ENCODE data around the gene TNFAIP8. TPM values are rescaled to one million over a fixed set of nuclear protein-coding genes. Genes with fewer than 3 reads are reported as not detected.

Gene TNFAIP8
- total and polyA plus RNA-seq, 11 donors: 3.6 to 30.8 (median 12.6) TPM

DNA sequence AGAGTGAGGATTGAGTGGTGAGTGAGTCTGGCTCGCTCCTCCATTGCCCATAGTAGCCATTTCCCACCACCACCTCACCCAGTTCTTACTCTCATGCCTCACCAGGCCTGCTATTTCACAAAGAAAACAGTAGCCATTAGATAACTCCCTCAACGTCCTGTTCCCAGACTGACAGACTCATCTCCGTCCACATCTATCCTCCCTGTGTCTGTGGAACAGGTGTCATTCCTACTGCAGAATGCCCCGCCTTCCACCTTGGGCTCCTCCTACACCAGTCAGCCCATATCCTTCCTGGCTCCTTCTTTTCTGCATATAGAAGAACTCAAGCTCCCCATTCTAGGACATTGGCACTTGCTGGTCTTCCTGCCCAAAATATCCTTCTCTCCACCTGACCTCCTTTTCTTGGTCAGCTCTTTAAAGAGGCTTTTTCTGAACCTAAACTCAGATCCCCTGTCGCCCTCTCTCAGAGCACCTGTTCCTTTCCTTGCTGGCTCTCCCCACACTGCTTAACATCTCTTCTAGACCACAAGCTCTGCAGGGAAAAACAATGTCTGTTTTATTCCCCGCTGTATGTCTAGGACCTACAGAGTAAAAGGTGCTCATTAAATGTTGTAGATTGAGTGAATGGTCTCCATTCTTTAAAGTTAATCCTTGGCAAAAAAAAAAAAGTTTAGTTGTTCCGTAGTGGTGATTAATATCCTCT is 3.2 kb downstream of the TNFAIP8 start:
- WGBS, 4 donors: 75 to 91% (median 85%) methylated on average over 7 of the region's 7 CpGs

DNA sequence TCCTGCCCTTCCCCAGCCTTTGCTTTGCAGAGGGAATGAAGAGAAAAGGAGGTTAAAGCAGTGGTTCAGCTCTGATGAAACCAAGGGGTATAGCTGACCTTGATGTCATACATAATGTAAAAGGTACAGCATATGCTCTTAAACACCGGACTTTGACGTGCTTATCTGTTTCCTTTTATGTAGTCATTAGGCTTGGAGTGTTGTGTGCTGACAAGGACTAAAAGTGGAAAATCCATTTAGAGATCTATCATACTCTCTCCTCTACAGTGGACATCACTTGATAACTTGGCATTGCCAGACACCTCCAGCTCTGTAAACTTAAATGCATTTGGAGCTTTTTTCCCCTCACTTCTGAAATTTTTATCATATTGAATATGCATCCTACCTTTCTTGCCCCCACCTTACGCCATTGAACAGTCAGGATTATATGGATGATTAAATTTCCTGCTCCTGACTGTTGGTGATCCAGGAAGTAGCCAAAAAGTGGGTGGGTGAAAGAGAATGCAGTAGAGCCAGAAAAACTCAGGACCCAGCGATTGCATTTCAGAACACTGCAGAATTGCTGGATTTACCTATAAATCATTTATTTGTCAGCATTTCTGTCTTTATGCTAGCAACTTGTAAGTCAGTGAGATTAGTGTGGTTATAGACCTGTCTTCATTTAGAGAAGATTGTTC is 4.1 kb downstream of the TNFAIP8 start:
- no peak for ATAC-seq
- DNase-seq: no peak
- Histone ChIP-seq H3K27me3 (no peaks in the 10 kb centered on the region), H3K4me1 (peaks cover 0 to 82% (median 6%) of the 10 kb centered on the region in 12 donors), H3K36me3 (no peaks in the 10 kb centered on the region), H3K9me3 (no peaks in the 10 kb centered on the region), H3K4me3 (peak overlapping the region in 1 of 12 donors; percentile 72), H3K27ac (no peak overlapping the region)
- intact Hi-C loops (cut with DNase I): loop anchor here in 2 of 10 donors (5.0 kb wide), 2 partner anchors 37 to 52 kb away; no protein-coding TSS in a partner anchor
- 51 to 65% (median 58%) methylated on average over 4 of the region's 4 CpGs for WGBS, 4 donors
- no peak for TF ChIP-seq POLR2A (IDR thresholded peaks at IDR 0.05)
- TF ChIP-seq, protein P1, sequence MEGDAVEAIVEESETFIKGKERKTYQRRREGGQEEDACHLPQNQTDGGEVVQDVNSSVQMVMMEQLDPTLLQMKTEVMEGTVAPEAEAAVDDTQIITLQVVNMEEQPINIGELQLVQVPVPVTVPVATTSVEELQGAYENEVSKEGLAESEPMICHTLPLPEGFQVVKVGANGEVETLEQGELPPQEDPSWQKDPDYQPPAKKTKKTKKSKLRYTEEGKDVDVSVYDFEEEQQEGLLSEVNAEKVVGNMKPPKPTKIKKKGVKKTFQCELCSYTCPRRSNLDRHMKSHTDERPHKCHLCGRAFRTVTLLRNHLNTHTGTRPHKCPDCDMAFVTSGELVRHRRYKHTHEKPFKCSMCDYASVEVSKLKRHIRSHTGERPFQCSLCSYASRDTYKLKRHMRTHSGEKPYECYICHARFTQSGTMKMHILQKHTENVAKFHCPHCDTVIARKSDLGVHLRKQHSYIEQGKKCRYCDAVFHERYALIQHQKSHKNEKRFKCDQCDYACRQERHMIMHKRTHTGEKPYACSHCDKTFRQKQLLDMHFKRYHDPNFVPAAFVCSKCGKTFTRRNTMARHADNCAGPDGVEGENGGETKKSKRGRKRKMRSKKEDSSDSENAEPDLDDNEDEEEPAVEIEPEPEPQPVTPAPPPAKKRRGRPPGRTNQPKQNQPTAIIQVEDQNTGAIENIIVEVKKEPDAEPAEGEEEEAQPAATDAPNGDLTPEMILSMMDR (IDR thresholded peaks at IDR 0.05): no peak

More for the DNA sequence above, 3.2 kb downstream of the TNFAIP8 start:
- ATAC-seq (no peak), DNase-seq (no peak)
- Histone ChIP-seq H3K36me3 (no peaks in the 10 kb centered on the region), H3K27ac (no peak overlapping the region), H3K4me1 (peaks cover 0 to 84% (median 6%) of the 10 kb centered on the region in 12 donors), H3K27me3 (no peaks in the 10 kb centered on the region), H3K4me3 (peak overlapping the region in 1 of 12 donors; percentile 72), H3K9me3 (no peaks in the 10 kb centered on the region)
- intact Hi-C loops (cut with DNase I): loop anchor here in 2 of 10 donors (5.0 kb wide), 2 partner anchors 38 to 53 kb away; no protein-coding TSS in a partner anchor
- TF ChIP-seq POLR2A (IDR thresholded peaks at IDR 0.05): no peak
- TF ChIP-seq, protein P1 (IDR thresholded peaks at IDR 0.05): no peak

DNA sequence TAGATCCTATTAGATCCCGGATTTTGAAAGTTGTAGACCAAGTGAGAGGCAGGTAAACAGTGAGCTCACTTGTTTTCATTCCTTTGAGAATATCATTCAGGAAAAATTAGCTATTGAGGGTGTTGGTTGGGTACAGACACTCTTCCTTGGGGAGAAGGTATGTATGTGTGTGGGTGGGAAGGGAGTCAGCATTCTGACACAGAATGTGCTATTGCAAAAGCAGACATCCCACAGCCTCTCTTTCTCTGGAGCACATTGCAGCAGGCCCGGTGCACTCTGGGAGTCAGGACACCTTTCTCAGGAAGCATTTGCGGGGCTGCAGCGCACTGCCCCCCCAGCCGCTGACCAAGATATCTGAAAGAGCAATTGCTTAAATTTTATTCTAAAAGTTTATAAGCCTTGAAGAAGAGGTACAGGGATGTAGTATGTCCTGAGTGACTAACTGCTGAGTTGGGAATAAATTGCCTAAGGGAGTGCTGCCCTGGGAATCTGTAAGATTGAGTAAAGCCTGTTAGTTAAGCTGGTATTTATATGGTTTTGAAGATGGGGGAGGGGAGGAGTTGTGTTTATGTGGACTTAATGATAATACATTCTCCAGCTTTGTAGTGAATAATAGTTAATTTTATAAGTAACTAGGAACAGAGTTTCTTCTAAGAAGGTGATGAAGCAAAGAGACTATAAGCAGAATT is 5.2 kb downstream of the TNFAIP8 start:
- H3K36me3 ChIP-seq: no peaks in the 10 kb centered on the region
- H3K27me3 ChIP-seq: no peaks in the 10 kb centered on the region
- TF ChIP-seq, protein P1 (IDR thresholded peaks at IDR 0.05): no peak
- TF ChIP-seq POLR2A (IDR thresholded peaks at IDR 0.05): no peak
- peak overlapping the region in 1 of 12 donors; percentile 28 for H3K27ac ChIP-seq
- 75 to 87% (median 79%) methylated on average over 5 of the region's 5 CpGs for WGBS, 4 donors
- H3K4me3 ChIP-seq: no peak overlapping the region
- peaks cover 0 to 87% (median 9%) of the 10 kb centered on the region in 12 donors for H3K4me1 ChIP-seq
- DNase-seq (no peak), ATAC-seq (no peak)
- intact Hi-C loops (cut with DNase I): no loop called here
- H3K9me3 ChIP-seq: no peaks in the 10 kb centered on the region

Data from heart left ventricle (tissue), 16 donors.